GM19463 (cell line): ENCODE results near the gene SLC9A2.

Source experiments
- ATAC-seq: cut with Tn5 transposase; IDR thresholded peaks from one replicate; pipeline ENCODE4 v1.9.1; 2021; ENCODE audit warnings: mild to moderate bottlenecking, moderate library complexity; ENCODE audit not compliant: unreplicated experiment

Gene SLC9A2

DNA sequence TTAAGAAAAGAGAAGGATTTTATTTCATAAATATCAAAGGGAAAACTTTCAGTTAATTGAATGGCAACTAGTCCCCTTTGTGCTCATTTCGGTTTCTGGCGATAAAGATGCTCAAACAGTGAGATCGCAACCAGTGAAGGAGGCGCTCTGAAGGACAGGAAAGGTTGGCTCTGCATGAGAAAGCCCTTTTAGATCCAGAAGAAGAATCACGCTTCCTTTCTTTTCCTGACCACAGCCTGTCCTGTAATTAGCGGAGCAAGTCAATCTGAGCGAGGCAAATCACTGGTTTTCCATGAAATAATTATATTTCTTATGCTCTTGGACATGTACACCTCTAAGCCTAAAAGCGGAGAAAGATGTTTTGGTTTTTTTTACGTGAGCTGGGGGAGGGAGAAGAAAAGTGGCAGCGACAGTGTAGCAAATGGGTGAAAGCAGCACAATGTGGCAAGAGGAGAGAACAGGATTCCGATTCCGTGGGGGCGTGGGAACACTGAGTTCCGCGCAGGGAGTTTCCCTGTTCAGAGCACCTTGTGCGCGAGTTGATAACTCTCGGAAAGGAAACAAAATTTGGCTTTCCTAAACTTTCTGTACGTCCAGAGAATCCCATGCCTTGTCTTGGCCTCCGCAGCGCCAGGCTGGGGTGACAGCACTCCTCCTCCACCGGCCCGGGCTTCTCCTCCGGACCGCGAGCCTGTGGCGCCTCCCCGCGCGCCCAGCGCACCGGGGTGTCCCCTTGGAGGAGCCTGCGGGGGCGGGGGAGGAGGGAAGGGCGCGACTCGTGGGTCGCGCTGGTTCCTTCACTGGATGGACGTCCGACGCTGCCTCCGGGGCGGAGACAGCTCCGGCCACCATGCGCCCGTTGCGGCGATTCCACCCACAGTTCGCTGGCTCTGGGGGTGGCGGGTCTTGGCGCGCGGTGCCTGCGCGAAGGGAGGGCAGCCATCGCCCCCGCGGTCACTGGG, 620 bp upstream of the SLC9A2 start:
- peak; percentile 18 for ATAC-seq

DNA sequence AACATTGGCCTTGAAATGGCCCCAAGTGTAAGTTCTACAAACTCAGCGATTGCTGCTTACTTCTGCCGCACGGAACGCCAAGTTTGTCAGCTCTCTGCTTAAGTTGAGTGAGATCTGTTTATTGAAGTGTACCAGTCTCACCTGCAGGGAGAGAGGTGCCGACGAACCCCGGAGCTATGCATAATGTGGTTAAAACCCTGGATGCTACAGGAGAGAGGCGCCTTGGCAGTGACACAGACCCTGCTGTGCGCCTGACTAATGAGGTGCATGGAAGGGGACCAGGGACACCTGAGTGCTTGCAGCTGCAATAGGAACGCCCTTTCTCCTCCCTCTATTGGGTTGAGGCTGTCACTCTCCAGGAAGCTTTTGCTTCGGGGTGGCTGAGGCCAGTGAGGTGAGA, 979 bp downstream of the SLC9A2 start:
- ATAC-seq: no peak

- ATAC-seq: no peak
Measured at GRCh38 chr2:102621630-102622029, 2.3 kb downstream of the SLC9A2 start.

- no peak for ATAC-seq
Measured at GRCh38 chr2:102622646-102623045, 3.3 kb downstream of the SLC9A2 start.

DNA sequence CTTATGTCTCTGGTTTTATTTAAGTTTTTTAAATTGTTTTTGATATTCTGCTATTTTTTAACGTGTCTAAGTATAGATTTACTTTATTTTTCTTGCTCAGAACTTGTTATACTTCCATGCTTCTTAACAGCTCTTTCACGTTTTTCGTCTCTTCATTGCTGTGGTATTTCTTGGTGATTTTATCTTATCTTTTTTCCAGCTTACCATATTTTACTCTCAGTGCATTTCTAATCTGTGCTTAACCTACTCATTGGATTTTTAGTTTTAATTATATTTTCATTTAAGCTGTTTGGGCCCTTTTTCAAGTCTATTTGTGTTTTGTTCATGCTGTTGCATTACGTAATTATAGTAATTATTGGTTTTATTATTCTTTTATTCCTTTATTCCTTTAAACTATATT, 11.1 kb downstream of the SLC9A2 start:
- no peak for ATAC-seq

DNA sequence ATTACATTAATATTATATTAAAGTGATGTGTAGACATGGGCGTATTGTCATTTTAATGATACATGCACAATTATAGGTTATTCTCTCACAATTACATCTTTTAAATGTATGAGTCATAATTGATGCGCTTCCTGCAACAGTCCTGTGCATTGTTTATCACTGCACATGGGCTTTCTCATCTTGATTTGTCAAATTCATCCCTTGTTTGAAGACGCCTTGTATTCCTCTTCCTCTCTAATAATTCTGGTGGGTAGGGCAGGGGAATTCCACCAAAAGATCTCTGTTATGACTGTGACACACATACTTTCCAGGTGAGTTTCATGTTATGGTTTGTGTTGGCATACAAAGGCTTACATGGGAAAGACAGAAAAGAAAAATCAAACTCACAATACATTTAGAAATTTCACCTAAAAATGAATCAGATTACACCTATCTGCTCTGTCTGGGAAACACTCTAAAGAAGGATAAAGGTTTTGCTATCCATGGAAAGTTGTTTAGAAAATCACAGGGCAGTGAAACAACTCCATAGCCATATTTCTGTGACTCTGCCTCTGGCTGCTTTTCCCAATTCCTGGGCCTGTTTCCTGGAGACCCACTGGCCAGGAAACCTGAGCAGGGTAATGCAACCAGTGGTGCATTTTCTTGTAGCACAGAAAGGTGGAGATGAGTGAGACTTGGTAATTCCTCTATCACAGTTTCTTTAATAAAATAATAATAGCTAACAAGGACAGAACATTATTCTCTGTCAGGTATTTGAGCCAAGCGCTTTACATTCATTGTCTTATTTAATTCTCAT, 13.2 kb downstream of the SLC9A2 start:
- peak; percentile 66 for ATAC-seq

DNA sequence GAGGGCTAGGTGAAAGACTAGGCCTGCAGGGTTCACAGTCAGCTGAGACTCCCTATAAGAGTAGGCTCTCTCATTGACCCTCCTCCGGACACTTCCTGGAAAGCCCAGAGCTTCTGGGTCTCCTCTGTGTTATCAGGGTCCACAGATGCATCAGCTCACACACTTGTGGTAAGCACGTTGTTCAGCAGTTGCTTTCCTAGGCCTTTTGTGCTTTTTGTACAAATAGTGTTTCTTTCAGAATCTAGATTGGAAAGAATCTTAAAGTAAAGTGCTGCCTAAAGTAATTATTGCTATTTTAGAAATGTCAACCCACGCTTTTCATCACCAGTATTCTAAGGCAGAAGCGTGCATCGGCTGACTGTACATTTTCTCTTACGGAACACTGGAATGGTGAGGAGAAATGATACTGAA, 15.5 kb downstream of the SLC9A2 start:
- no peak for ATAC-seq

GRCh38 chr2:102635317-102635716, 16.0 kb downstream of the SLC9A2 start:
- ATAC-seq: no peak

DNA sequence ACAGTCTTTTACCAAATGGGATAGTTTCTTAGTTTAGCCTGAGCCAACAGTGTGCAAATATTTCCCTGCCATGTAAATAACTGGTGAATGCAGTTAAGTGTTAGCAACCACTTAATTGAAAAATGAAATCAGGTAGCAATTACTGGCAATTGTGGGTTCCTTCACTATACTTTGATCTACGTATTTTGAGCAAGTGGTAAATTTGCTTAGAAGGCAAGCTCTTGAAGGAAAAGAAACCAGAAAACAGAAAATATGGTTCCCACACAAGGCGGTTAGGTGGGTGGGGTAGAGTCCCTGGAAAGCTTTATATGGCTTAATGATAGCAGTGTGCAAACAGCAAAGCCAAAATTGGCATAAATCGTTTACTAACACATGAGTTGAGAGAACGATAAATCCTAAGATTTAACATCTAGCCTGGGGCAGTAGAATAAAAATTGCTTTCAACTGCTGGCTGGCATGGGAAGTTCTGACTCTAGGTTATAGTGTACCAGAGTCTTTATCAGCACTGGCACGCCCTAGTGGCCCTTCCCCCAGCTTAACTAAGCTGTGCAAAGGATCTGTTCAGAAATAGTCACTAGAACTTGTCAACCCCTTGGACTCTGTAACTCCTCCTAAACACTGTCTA, 17.0 kb downstream of the SLC9A2 start:
- no peak for ATAC-seq

- ATAC-seq: no peak
Measured at GRCh38 chr2:102637358-102637757, 18.0 kb downstream of the SLC9A2 start.

DNA sequence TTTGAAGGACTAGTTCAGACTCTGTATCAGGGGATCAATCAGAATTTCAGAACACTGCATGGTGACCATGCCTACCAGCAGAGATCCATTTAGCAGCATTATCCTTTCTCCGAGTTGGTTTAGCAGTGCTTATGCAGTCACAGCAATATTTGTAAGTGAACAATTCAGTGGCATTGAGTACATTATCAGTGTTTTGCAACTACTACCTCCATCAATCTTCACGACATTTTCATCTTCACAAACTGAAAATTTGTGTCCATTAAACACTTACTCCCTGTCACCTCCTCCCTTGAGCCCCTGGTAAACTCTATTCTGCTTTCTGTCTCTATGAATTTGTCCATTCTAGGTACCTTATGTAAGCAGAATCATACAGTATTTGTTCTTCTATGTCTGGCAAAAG, 20.1 kb downstream of the SLC9A2 start:
- no peak for ATAC-seq

- no peak for ATAC-seq
Measured at GRCh38 chr2:102652126-102652525, 32.8 kb downstream of the SLC9A2 start.

- ATAC-seq: peak; percentile 85
Measured at GRCh38 chr2:102657770-102658169, 38.4 kb downstream of the SLC9A2 start.

DNA sequence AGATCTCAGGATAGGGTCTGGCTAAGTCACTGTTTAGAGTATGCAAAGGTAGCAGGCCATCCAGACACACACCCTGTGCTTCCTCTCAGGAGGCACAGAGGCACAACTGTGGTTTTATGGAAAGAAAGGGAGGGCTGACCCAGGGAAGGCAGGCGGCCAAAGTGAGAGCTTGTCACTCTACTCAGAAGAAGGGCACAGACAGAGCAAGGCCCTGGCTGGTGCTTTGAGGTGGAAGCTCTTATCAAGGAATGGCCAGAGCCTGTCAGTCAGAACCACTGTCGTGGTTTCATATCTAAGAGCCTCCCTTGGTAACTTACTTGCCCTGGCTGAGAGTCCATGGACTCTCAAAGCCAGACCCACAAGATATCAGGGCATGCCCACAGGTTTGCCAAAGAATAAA, 40.7 kb downstream of the SLC9A2 start:
- no peak for ATAC-seq

DNA sequence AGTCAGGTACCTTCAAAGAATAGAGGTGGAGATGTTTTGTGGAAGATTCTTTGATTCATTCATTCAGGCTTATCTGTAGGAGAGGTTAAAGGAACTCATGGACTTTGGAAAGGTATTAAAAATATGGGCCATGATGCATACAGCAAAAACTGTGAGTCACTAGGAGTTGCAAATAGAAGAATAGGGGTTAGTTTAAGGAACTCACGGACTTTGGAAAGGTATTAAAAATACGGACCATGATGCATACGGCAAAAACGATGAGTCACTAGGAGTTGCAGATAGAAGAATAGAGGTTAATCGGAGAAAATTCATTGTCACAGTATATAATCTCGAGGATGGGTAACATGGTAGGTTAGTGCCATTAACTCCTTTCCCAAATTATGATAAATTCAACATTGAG, 41.2 kb downstream of the SLC9A2 start:
- no peak for ATAC-seq

- no peak for ATAC-seq
Measured at GRCh38 chr2:102661846-102662245, 42.5 kb downstream of the SLC9A2 start.

- ATAC-seq: no peak
Measured at GRCh38 chr2:102662833-102663232, 43.5 kb downstream of the SLC9A2 start.

DNA sequence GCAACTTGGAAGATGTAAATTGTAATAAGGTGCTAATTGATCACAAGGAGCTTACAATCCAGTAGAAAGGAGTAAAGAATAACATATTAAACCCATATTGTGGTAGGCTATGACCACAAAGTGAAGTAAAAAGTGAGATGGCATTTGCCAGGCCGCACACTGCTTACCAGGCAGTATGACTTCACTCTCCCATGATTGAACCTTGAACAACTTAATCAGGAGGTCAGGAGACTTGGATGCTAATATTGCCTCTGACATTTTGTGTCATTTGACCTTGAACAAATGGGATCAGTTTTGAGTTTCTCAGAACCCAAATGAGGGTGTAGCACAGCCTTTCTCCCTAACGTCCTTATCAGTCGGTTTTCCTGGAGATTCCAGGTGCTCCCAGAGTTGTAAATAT, 44.0 kb downstream of the SLC9A2 start:
- ATAC-seq: no peak

GRCh38 chr2:102664471-102664909, 45.1 kb downstream of the SLC9A2 start:
- peak; percentile 74 for ATAC-seq

DNA sequence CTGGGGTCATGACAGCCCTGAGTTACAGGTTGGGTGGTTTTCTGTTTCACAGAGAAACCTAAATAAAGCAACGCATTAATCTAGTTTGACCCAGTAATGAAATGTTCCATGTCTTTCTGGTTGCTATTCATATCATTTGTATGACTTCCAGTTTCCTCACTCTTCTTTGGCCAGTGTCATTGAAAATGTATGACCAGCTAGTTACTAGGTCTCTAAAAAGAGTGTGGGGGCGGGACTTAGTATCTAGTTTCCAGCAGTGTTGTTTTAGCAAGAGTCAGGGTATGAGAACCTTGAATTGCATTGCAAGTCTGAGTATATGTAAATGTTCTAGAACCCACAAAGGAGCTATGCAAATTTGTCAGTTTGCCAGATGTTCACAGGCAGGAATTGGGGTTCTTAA, 47.7 kb downstream of the SLC9A2 start:
- peak; percentile 40 for ATAC-seq

DNA sequence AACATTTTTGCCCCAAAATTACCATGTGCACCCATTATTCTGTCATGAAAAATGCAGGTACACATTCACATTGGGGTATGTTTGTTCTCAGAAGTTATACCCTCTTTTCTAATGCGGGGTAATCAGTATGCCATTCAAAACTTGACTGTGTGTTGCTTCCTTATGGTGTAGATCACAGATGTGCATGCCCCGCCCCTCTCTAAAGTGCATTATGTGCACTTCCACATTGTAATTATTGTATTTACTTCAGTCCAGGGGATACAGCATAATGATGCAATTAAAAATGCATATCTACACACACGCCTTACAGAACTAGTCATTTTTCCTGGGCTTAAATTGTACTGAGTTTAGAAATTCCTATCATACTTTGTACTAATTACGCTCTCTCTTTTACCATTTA, 48.8 kb downstream of the SLC9A2 start:
- no peak for ATAC-seq
